ENCODE results near the gene FBXO11.

Gene FBXO11

DNA sequence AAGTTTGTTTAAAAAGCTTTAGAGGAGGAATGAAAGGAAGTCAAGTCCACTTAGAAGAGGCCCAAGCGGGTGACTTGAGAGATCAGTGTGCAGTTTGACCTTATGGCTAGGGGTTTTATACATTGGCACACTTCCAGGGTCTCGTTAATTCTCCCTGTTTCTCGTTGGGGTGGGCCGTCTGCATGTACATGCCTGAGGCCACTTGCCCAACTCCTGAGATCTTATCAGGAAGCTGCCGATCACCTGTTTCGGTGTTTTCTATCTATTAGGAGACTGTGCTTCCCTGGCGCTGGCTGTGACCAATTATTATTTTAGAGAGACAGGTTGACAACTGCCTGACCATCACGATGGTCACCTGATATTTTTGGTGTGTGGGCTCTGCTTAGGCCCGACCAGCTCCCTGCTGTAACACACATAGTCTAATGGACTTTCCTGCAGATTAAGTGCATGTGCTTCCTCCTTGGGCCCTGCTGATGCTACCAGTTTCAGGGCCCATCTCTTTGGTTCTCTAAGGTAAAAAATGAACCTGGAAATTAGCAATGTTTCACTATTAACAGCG lies 154.4 kb downstream of the FBXO11 start (continued):
- TF ChIP-seq, protein P1, sequence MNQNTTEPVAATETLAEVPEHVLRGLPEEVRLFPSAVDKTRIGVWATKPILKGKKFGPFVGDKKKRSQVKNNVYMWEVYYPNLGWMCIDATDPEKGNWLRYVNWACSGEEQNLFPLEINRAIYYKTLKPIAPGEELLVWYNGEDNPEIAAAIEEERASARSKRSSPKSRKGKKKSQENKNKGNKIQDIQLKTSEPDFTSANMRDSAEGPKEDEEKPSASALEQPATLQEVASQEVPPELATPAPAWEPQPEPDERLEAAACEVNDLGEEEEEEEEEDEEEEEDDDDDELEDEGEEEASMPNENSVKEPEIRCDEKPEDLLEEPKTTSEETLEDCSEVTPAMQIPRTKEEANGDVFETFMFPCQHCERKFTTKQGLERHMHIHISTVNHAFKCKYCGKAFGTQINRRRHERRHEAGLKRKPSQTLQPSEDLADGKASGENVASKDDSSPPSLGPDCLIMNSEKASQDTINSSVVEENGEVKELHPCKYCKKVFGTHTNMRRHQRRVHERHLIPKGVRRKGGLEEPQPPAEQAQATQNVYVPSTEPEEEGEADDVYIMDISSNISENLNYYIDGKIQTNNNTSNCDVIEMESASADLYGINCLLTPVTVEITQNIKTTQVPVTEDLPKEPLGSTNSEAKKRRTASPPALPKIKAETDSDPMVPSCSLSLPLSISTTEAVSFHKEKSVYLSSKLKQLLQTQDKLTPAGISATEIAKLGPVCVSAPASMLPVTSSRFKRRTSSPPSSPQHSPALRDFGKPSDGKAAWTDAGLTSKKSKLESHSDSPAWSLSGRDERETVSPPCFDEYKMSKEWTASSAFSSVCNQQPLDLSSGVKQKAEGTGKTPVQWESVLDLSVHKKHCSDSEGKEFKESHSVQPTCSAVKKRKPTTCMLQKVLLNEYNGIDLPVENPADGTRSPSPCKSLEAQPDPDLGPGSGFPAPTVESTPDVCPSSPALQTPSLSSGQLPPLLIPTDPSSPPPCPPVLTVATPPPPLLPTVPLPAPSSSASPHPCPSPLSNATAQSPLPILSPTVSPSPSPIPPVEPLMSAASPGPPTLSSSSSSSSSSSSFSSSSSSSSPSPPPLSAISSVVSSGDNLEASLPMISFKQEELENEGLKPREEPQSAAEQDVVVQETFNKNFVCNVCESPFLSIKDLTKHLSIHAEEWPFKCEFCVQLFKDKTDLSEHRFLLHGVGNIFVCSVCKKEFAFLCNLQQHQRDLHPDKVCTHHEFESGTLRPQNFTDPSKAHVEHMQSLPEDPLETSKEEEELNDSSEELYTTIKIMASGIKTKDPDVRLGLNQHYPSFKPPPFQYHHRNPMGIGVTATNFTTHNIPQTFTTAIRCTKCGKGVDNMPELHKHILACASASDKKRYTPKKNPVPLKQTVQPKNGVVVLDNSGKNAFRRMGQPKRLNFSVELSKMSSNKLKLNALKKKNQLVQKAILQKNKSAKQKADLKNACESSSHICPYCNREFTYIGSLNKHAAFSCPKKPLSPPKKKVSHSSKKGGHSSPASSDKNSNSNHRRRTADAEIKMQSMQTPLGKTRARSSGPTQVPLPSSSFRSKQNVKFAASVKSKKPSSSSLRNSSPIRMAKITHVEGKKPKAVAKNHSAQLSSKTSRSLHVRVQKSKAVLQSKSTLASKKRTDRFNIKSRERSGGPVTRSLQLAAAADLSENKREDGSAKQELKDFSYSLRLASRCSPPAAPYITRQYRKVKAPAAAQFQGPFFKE (tag by site-specific recombination; IDR thresholded peaks at IDR 0.05; ENCODE audit: borderline replicate concordance) = no peak
- no peak for TF ChIP-seq ZNF324 (tag by site-specific recombination; IDR thresholded peaks at IDR 0.05)

DNA sequence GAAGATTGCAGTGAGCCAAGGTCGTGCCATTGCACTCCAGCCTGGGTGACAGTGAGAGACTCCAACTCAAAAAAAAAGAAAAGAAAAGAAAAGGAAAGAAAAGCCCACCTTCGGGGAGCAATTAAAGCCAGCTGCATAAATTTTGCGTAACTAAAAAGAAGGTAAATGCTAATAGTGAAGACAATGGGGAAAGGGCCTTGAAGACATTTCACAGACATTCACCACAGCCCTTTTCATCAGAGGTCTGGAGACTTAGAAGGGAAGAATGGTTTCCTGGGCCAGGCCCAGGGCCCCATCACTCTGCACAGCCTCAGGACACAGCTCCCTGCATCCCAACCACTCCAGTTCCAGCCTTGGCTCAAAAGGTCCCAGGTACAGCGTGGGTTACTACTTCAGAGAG lies 158.4 kb downstream of the FBXO11 start:
- no peak overlapping the region for H3K4me3 ChIP-seq (ENCODE audit: low read depth, low read length)
- no peak overlapping the region for H3K27ac ChIP-seq (ENCODE audit: extremely low read depth, low read depth, low read length)
- no peaks in the 10 kb centered on the region for H3K9me3 ChIP-seq (ENCODE audit: control insufficient read depth, insufficient read depth, low read depth, low read length)
- TF ChIP-seq ZNF777 (tag by site-specific recombination; IDR thresholded peaks at IDR 0.05; ENCODE audit: borderline replicate concordance) (no peak), ZNF214 (tag by site-specific recombination; IDR thresholded peaks at IDR 0.05; ENCODE audit: borderline replicate concordance) (no peak), ZNF514 (tag by site-specific recombination; IDR thresholded peaks at IDR 0.05) (no peak), ZNF169 (tag by site-specific recombination; IDR thresholded peaks at IDR 0.05) (no peak), ZNF660 (tag by site-specific recombination; IDR thresholded peaks at IDR 0.05) (no peak), ZNF133 (tag by site-specific recombination; IDR thresholded peaks at IDR 0.05) (no peak), ZBTB20 (tag by site-specific recombination; IDR thresholded peaks at IDR 0.05) (no peak), ZNF548 (tag by site-specific recombination; IDR thresholded peaks at IDR 0.05) (no peak), ZNF837 (tag by site-specific recombination; IDR thresholded peaks at IDR 0.05) (no peak), ZNF585B (tag by site-specific recombination; IDR thresholded peaks at IDR 0.05) (no peak), ZNF521 (tag by site-specific recombination; IDR thresholded peaks at IDR 0.05) (no peak), ZNF138 (tag by site-specific recombination; IDR thresholded peaks at IDR 0.05; ENCODE audit: borderline replicate concordance) (no peak)
- TF ChIP-seq, protein P2, sequence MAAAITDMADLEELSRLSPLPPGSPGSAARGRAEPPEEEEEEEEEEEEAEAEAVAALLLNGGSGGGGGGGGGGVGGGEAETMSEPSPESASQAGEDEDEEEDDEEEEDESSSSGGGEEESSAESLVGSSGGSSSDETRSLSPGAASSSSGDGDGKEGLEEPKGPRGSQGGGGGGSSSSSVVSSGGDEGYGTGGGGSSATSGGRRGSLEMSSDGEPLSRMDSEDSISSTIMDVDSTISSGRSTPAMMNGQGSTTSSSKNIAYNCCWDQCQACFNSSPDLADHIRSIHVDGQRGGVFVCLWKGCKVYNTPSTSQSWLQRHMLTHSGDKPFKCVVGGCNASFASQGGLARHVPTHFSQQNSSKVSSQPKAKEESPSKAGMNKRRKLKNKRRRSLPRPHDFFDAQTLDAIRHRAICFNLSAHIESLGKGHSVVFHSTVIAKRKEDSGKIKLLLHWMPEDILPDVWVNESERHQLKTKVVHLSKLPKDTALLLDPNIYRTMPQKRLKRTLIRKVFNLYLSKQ (tag by site-specific recombination; IDR thresholded peaks at IDR 0.05; ENCODE audit: borderline replicate concordance) = no peak
- TF ChIP-seq, protein P3, sequence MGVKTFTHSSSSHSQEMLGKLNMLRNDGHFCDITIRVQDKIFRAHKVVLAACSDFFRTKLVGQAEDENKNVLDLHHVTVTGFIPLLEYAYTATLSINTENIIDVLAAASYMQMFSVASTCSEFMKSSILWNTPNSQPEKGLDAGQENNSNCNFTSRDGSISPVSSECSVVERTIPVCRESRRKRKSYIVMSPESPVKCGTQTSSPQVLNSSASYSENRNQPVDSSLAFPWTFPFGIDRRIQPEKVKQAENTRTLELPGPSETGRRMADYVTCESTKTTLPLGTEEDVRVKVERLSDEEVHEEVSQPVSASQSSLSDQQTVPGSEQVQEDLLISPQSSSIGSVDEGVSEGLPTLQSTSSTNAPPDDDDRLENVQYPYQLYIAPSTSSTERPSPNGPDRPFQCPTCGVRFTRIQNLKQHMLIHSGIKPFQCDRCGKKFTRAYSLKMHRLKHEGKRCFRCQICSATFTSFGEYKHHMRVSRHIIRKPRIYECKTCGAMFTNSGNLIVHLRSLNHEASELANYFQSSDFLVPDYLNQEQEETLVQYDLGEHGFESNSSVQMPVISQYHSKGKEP (tag by site-specific recombination; IDR thresholded peaks at IDR 0.05) = no peak
- TF ChIP-seq, protein P4, sequence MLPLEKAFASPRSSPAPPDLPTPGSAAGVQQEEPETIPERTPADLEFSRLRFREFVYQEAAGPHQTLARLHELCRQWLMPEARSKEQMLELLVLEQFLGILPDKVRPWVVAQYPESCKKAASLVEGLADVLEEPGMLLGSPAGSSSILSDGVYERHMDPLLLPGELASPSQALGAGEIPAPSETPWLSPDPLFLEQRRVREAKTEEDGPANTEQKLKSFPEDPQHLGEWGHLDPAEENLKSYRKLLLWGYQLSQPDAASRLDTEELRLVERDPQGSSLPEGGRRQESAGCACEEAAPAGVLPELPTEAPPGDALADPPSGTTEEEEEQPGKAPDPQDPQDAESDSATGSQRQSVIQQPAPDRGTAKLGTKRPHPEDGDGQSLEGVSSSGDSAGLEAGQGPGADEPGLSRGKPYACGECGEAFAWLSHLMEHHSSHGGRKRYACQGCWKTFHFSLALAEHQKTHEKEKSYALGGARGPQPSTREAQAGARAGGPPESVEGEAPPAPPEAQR (tag by site-specific recombination; IDR thresholded peaks at IDR 0.05) = no peak
- H3K36me3 ChIP-seq (ENCODE audit: control insufficient read depth in 2 of 2, insufficient read depth in 1 of 2, low read length in 2 of 2) = no peaks in the 10 kb centered on the region
- H3K4me1 ChIP-seq (ENCODE audit: control insufficient read depth, insufficient read depth, low read length) = peaks cover 11% of the 10 kb centered on the region
- CTCF ChIA-PET = no interaction called here
- POLR2A ChIA-PET = no interaction called here
